ENCODE measurements around the gene STAT2. TPM values are rescaled to one million over a fixed set of nuclear protein-coding genes. Genes with fewer than 3 reads are reported as not detected.

Gene STAT2
- total and polyA plus RNA-seq, 2 of the 13 experiments (the other 11 are each of a cell fraction or from before 2014, with no cell fraction given) = 43.5 to 84.6 TPM

DNA sequence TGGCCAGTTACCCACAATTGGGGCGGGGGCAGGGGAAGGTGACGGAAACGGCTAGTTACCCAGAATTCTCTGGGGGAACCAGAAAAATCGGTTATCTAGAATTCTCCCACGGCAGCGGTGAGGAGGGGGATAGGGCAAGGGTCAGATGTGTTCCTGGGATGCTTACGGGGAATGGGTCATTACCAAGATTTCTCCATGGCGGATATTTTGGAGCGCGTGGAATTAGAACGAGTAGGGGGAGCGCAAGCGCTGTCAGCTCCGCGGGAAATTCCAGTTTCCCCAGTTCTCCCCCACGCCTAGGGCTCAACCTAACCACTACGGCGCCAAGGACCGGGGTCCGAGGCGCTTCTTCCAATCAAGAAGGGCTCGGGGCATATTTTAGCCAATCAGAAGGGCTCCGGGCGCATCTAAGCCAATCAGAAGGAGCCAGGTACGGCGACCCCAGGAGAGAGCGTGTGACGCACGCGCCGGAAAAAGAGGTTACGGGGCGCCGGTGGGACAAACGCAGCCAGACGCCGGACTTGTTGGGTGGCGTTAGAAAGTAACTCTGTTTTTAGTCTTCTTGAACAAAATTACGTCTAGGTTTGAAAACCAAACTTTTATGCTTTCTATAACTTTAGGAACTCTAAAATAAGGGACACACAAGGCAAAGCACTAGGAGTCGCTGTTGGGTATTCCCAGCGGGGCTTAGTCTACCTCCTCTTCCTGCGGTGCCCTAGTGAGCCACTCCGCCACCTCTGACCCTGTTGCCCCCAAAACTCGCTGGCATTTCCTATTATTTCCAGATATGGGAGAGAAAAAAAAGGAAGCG, 26.0 kb downstream of the STAT2 start, which contains the start of gene PAN2 (continued):
- peak; percentile 78; the same call in 1 of the 2 replicates for TF ChIP-seq RNF2 (conservative IDR thresholded peaks at IDR 0.05; ENCODE audit: low read depth)
- no peak; the same call in 1 of the 2 replicates for TF ChIP-seq ZNF136 (CRISPR knock-in tag; IDR thresholded peaks at IDR 0.05; ENCODE audit: low read depth)
- TF ChIP-seq ZNF552 (CRISPR knock-in tag; IDR thresholded peaks at IDR 0.05; ENCODE audit: borderline replicate concordance) = no peak
- TF ChIP-seq FOXJ3 (CRISPR knock-in tag; IDR thresholded peaks at IDR 0.05; ENCODE audit: borderline replicate concordance) = peak; percentile 16; the same call in 1 of the 2 replicates
- TF ChIP-seq CREB3 (CRISPR knock-in tag; IDR thresholded peaks at IDR 0.05) = no peak
- TF ChIP-seq ATF2 (CRISPR knock-in tag; IDR thresholded peaks at IDR 0.05) = no peak
- peak; percentile 14; the same call in 1 of the 2 replicates for TF ChIP-seq THRA (CRISPR knock-in tag; IDR thresholded peaks at IDR 0.05; ENCODE audit: borderline replicate concordance)
- 0 out of 2 replicates have a peak, but pooled peaks have one; percentile 20 for TF ChIP-seq ZZZ3 (CRISPR knock-in tag; IDR thresholded peaks at IDR 0.05; ENCODE audit: borderline replicate concordance)
- TF ChIP-seq CREB1 (IDR thresholded peaks at IDR 0.05) = peak; percentile 81
- peak; percentile 96 for TF ChIP-seq CREB1 (CRISPR knock-in tag; IDR thresholded peaks at IDR 0.05)
- no peak for TF ChIP-seq LCORL (IDR thresholded peaks at IDR 0.05)
- 0 out of 2 replicates have a peak, but pooled peaks have one; percentile 22 for TF ChIP-seq LCORL (CRISPR knock-in tag; IDR thresholded peaks at IDR 0.05)
- TF ChIP-seq FOXK2 (IDR thresholded peaks at IDR 0.05) = no peak
- TF ChIP-seq ZSCAN30 (CRISPR knock-in tag; IDR thresholded peaks at IDR 0.05) = peak; percentile 68; the same call in 1 of the 2 replicates
- peak; percentile 98 for TF ChIP-seq PHF21A (CRISPR knock-in tag; IDR thresholded peaks at IDR 0.05)
- TF ChIP-seq ZNF121 (CRISPR knock-in tag; IDR thresholded peaks at IDR 0.05) = no peak
- TF ChIP-seq CENPT (CRISPR knock-in tag; IDR thresholded peaks at IDR 0.05; ENCODE audit: low read depth) = no peak
- TF ChIP-seq NR2F2 (IDR thresholded peaks at IDR 0.05; ENCODE audit: borderline replicate concordance, low read depth) = peak; percentile 24; the same call in 1 of the 2 replicates
- peak; percentile 78 for TF ChIP-seq SAP130 (CRISPR knock-in tag; IDR thresholded peaks at IDR 0.05; ENCODE audit: low read depth)
- TF ChIP-seq, protein P1, sequence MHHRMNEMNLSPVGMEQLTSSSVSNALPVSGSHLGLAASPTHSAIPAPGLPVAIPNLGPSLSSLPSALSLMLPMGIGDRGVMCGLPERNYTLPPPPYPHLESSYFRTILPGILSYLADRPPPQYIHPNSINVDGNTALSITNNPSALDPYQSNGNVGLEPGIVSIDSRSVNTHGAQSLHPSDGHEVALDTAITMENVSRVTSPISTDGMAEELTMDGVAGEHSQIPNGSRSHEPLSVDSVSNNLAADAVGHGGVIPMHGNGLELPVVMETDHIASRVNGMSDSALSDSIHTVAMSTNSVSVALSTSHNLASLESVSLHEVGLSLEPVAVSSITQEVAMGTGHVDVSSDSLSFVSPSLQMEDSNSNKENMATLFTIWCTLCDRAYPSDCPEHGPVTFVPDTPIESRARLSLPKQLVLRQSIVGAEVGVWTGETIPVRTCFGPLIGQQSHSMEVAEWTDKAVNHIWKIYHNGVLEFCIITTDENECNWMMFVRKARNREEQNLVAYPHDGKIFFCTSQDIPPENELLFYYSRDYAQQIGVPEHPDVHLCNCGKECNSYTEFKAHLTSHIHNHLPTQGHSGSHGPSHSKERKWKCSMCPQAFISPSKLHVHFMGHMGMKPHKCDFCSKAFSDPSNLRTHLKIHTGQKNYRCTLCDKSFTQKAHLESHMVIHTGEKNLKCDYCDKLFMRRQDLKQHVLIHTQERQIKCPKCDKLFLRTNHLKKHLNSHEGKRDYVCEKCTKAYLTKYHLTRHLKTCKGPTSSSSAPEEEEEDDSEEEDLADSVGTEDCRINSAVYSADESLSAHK (CRISPR knock-in tag; IDR thresholded peaks at IDR 0.05; ENCODE audit: borderline replicate concordance) = no peak
- TF ChIP-seq CREM (IDR thresholded peaks at IDR 0.05) = peak; percentile 94
- no peak for TF ChIP-seq CREM (CRISPR knock-in tag; IDR thresholded peaks at IDR 0.05)
- TF ChIP-seq ZNF615 (CRISPR knock-in tag; IDR thresholded peaks at IDR 0.05; ENCODE audit: borderline replicate concordance) = 0 out of 2 replicates have a peak, but pooled peaks have one; percentile 68
- 0 out of 2 replicates have a peak, but pooled peaks have one; percentile 20 for TF ChIP-seq ATF7-NPFF (CRISPR knock-in tag; IDR thresholded peaks at IDR 0.05; ENCODE audit: low read depth)
- peak; percentile 57; the same call in 1 of the 2 replicates for TF ChIP-seq RXRB (CRISPR knock-in tag; IDR thresholded peaks at IDR 0.05; ENCODE audit: borderline replicate concordance)
